Kidney (tissue), 14 donors: Measurements from ENCODE around the gene HEPHL1. TPM values are rescaled to one million over a fixed set of nuclear protein-coding genes. Genes with fewer than 3 reads are reported as not detected.
A peak's percentile ranks its signal among the peaks of the same experiment; 100 is the strongest.

Experiments used
- DNase-seq, 5 donors: peaks; one replicate each; pipeline ENCODE4 v3.0.0-alpha.2; 2013 to 2020
- FAIRE-seq: peaks from 2 replicates; lab custom pipeline; 2012; peaks lifted over from hg19 to GRCh38; lab: Jason Lieb, UNC
- H3K27ac ChIP-seq, 2 donors: one replicate each; pipeline ENCODE4 v1.7.0; 2013; ENCODE audit warnings: low read depth in 2 of 2, low read length in 2 of 2, inconsistent platforms in 1 of 2
- H3K27me3 ChIP-seq: one replicate; pipeline ENCODE4 v1.7.1; 2013; ENCODE audit warnings: low read length, inconsistent platforms; ENCODE audit not compliant: control insufficient read depth, insufficient read depth
- H3K36me3 ChIP-seq, 3 donors: one replicate each; pipeline versions ENCODE4 v1.7.0 to v1.7.1; 2013; ENCODE audit warnings: low read length in 3 of 3, control low read depth in 1 of 3, inconsistent platforms in 1 of 3; ENCODE audit not compliant: insufficient read depth in 3 of 3, control insufficient read depth in 2 of 3
- H3K4me1 ChIP-seq, 3 donors: one replicate each; pipeline versions ENCODE4 v1.7.0 to v1.7.1; 2013; ENCODE audit warnings: low read length in 3 of 3, inconsistent platforms in 1 of 3, low read depth in 1 of 3; ENCODE audit not compliant: control insufficient read depth in 2 of 3, insufficient read depth in 2 of 3
- H3K4me3 ChIP-seq, 3 donors: one replicate each; pipeline versions ENCODE4 v1.7.0 to v1.8.1; 2013; ENCODE audit warnings: low read length in 3 of 3, control low read depth in 1 of 3, inconsistent platforms in 1 of 3
- H3K9ac ChIP-seq, 3 donors: one replicate each; pipeline versions ENCODE4 v1.7.0 to v1.7.1; 2013; ENCODE audit warnings: low read length in 3 of 3, control low read depth in 1 of 3, inconsistent platforms in 1 of 3
- H3K9me3 ChIP-seq, 3 donors: one replicate each; pipeline versions ENCODE4 v1.7.0 to v1.7.1; 2013; ENCODE audit warnings: low read length in 3 of 3, control low read depth in 1 of 3, inconsistent platforms in 1 of 3; ENCODE audit not compliant: control insufficient read depth in 2 of 3, insufficient read depth in 1 of 3
- intact Hi-C: fragments of 100-400 bp; cut with DNase I; formaldehyde crosslinking; loops from one replicate; pipeline ENCODE4 v1.11.1; 2022
- polyA plus RNA-seq: library from polyadenylated mRNA; stranded (reverse); fragments of 350-450 nt; fragmentation: Illumina TruSeq; extraction: RNeasy Lipid Tissue Mini Kit (QIAGEN cat#74804); gene quantifications from one replicate; pipeline ENCODE4 v1.2.3, GENCODE V29; 2014; ENCODE audit warnings: low read depth, low replicate concordance; ENCODE audit not compliant: insufficient read depth
- total RNA-seq: library from RNA; stranded (reverse); fragmentation: NEBNext Ultra II Directional; extraction: Animal tissue kit (Norgen Biotek cat#: 25700); gene quantifications from one replicate; pipeline ENCODE4 v1.2.1, GENCODE V29; 2021
- TF ChIP-seq, protein P1 (sequence below): IDR thresholded peaks from 3 replicates; pipeline ENCODE4 v1.5.1; 2012; ENCODE audit warnings: mild to moderate bottlenecking, moderate library complexity, borderline replicate concordance; ENCODE audit not compliant: insufficient read depth; ENCODE audit errors: extremely low read depth
- donor health status: control.
- donor health status: control.
- donor health status: control.
- donor health status: control.
- donor health status: control.
- donor health status: DM: yes; HTN: yes; CAD: no.
- donor health status: Normal renal cell carcinoma (clear cell type).

Gene HEPHL1
- total and polyA plus RNA-seq, 2 donors from 2014 or later: not detected

DNA sequence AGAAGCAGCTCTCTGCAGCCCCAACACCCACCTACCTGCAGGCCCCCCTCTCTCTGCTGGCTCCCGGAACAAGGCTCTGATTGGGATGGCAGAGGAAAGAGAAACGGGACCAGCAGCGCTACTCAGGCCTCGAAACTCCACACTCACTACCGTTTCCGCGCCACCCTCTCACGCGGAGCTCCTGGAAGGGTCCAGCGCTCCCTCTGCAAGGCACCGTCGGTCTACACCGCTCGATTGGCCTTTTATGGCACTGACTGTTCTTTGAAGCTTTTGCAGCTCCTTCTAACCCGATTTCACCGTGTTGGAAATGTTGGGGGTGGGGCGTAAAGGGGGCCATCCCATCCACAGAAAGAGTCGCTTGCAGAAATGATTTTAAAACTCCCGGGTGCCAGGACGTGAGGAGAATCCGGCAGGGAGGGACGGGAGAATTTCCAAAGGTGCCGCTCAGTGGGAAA is 107.2 kb downstream of the HEPHL1 start:
- Histone ChIP-seq H3K4me3 (peak overlapping the region; percentile 68 to 91 (median 86)), H3K27me3 (no peaks in the 10 kb centered on the region), H3K9ac (peak overlapping the region; percentile 68 to 84 (median 83)), H3K9me3 (no peaks in the 10 kb centered on the region), H3K27ac (peak overlapping the region; percentile 93 to 97), H3K36me3 (no peaks in the 10 kb centered on the region), H3K4me1 (peaks cover 0 to 22% (median 14%) of the 10 kb centered on the region in 3 donors)
- DNase-seq (peak in 2 of 5 donors; percentile 68 to 91), FAIRE-seq (no peak)
- intact Hi-C loops: no loop called here
- TF ChIP-seq, protein P1, sequence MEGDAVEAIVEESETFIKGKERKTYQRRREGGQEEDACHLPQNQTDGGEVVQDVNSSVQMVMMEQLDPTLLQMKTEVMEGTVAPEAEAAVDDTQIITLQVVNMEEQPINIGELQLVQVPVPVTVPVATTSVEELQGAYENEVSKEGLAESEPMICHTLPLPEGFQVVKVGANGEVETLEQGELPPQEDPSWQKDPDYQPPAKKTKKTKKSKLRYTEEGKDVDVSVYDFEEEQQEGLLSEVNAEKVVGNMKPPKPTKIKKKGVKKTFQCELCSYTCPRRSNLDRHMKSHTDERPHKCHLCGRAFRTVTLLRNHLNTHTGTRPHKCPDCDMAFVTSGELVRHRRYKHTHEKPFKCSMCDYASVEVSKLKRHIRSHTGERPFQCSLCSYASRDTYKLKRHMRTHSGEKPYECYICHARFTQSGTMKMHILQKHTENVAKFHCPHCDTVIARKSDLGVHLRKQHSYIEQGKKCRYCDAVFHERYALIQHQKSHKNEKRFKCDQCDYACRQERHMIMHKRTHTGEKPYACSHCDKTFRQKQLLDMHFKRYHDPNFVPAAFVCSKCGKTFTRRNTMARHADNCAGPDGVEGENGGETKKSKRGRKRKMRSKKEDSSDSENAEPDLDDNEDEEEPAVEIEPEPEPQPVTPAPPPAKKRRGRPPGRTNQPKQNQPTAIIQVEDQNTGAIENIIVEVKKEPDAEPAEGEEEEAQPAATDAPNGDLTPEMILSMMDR: no peak

DNA sequence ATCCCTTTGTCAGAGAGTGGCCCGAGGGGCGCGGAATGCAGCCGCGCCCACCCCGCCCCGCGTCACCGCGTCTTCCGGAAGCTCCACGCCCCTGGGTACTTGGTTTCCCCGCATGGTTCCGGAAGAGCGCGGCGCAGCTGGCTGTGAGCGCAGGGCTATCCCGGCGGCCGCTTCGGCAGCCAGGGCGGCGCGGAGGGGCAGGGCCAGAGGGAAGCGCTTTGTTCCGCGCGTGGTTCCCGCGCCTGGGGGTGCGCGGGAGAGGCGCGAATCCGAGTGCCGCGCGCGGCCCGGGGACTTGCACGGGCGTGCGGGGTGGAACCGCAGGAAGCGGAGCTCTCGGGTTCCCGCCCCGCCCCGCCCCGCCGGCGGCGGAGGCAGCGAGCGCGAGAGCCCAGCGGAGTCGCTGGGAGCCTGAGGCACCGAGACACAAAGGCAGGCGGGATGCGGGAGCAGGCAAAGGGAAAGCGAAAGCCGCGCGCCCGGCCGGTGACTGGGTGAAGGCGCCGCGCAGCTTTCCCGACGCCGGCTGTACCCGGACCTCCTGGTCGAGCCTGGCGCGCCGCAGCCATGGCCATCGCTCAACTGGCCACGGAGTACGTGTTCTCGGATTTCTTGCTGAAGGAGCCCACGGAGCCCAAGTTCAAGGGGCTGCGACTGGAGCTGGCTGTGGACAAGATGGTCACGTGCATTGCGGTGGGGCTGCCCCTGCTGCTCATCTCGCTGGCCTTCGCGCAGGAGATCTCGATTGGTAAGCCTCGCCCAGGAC is 107.8 kb downstream of the HEPHL1 start, which contains the start of gene PANX1:
TSS of gene PANX1 (plus strand) at position 96 of the 766 bp plus-strand sequence. CDS start at position 568, 472 bp downstream.
- no peak for FAIRE-seq
- intact Hi-C loops: no loop called here

DNA sequence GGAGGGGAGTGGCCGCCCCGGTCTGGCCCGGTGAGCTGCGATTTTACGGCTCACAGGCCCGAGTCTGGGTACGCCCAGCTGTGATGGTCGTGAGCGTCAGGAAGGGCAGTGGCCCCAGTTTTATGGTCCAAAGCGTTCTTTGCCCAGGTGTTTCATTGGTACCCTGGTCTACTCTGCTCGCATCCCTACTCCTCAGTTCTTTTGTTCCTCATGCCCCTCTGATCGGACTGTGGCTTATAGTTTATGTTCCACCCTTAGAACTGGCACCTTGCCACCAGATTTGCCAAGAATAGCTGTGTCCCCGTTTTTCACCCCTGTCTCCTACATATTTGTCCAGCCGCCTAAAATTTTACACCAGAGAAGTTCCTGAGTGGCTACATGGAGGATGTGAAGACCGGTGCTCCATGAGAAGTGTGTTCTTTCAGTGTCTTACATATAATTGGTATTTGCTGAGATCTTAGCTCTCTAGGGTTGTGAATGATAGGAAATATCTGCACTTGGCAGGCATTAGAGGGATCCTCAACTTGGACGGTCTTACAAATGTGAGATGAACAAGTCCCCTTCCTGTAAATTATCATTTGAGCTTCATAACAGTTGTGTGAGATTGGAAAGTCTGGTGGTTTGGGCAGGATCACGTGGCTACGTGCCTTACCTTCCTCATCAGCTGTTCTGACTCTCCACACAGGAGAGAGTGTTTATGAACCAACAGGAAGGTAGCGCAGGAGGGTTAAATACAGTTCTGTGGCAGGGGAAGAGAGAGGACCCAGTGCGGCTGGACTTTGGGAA is 108.6 kb downstream of the HEPHL1 start:
- intact Hi-C loops: no loop called here
- DNase-seq (no peak), FAIRE-seq (no peak)
- no peaks in the 10 kb centered on the region for H3K9me3 ChIP-seq
- H3K4me3 ChIP-seq: peak overlapping the region; percentile 68 to 91 (median 86)
- no peaks in the 10 kb centered on the region for H3K27me3 ChIP-seq
- H3K4me1 ChIP-seq: peaks cover 0 to 22% (median 14%) of the 10 kb centered on the region in 3 donors
- no peaks in the 10 kb centered on the region for H3K36me3 ChIP-seq
- TF ChIP-seq, protein P1: no peak
- peak overlapping the region; percentile 93 to 97 for H3K27ac ChIP-seq
- peak overlapping the region; percentile 68 to 92 (median 84) for H3K9ac ChIP-seq

More for the DNA sequence above, 107.8 kb downstream of the HEPHL1 start, which contains the start of gene PANX1:
- H3K4me3 ChIP-seq: peak within 1 kb of the TSS; percentile 68 to 91 (median 86)
- no peaks in the 10 kb centered on the region for H3K36me3 ChIP-seq
- H3K27me3 ChIP-seq: no peaks in the 10 kb centered on the region
- peak within 1 kb of the TSS; percentile 93 to 97 for H3K27ac ChIP-seq
- TF ChIP-seq, protein P1: no peak
- DNase-seq: peak; percentile 87 to 95 (median 90)
- H3K9me3 ChIP-seq: no peaks in the 10 kb centered on the region
- peak within 1 kb of the TSS; percentile 83 to 92 (median 84) for H3K9ac ChIP-seq
- H3K4me1 ChIP-seq: peaks cover 0 to 22% (median 14%) of the 10 kb centered on the region in 3 donors
